ENCODE data around the gene BICRA.
A peak's percentile ranks its signal among the peaks of the same experiment; 100 is the strongest.

BICRA gene

GRCh38 chr19:47601180-47601904, 7.6 kb upstream of the BICRA start:
- no peak for DNase-seq

DNA sequence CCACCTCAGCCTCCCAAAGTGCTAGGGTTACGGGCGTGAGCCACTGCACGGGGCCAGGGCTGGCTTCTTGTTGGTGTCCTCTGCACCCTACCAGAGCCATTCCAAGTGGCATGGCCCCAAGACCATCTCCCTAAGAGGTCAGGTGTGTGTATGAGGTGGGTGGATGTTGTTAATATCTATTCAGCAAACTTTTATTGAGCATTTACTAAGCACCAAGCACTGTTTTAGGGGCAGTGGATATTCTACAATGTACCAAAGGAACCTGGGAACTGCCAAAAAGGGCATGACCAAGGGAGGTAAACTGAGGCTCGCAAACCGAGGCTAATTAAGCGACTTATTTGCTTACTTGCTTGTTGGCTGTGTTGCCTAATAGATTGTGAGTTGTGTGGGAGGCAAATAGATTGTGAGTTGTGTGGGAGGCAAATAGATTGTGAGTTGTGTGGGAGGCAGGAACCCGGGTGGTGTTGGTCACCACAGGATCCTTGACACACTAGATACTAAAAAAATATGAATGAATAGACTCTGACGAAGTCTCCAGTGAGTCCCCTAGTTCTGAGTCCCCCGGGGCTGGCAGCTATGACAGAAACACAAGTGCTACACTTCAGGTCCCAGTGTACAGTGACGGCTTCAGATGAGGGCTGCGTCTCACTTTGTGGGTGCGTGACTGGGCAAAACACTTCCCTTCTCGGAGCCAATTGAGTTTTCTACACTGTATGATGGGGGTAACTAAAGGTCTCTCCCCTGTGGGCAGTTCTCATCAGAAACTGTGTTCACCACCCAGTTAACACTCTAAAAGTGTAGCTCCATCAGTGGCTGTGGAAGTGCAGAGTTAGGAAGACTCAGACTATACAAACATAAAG, 5.0 kb upstream of the BICRA start:
- no peak for DNase-seq

- no peak for DNase-seq
Observed at GRCh38 chr19:47607564-47608073, 1.3 kb upstream of the BICRA start.

- peak; percentile 72 to 77 for DNase-seq
Observed at GRCh38 chr19:47608074-47608918, 638 bp upstream of the BICRA start.

GRCh38 chr19:47609906-47610894, 1.3 kb downstream of the BICRA start:
- DNase-seq: peak; percentile 13 to 52

- no peak for DNase-seq
Observed at GRCh38 chr19:47610902-47611301, 2.0 kb downstream of the BICRA start.

GRCh38 chr19:47613165-47614020, 4.5 kb downstream of the BICRA start:
- no peak for DNase-seq

DNA sequence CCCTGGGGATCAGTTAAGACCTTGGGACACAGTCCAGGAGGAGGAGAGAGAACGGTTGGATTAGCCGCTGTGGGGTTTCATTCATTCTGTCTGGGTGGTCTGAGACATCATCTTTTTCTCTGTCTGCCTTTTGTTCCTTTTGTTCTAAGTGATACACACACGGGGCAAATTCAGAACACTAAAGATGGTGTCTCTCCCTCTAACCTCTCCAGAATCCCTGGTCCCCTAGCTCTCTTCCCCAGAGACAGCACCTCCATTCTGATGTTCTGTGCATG, 5.0 kb downstream of the BICRA start:
- no peak for DNase-seq

DNA sequence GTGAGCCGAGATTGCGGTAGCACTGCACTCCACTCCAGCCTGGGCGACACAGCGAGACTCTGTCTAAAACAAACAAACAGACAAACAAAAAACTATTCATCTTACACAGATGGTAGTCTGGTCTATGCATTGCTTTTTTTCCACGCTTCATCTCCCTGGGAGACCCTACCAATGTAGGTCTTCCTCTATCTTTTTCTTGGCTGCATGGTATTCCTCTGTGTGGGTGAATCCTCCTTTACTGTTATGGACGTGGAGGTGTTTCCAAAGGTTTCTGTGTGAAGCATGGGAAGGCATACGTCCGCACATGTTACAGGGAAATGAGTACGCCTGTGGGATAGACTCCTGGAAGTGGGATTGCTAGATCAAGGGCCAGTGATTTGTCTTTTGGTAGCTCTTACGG, 5.6 kb downstream of the BICRA start:
- DNase-seq: no peak

DNA sequence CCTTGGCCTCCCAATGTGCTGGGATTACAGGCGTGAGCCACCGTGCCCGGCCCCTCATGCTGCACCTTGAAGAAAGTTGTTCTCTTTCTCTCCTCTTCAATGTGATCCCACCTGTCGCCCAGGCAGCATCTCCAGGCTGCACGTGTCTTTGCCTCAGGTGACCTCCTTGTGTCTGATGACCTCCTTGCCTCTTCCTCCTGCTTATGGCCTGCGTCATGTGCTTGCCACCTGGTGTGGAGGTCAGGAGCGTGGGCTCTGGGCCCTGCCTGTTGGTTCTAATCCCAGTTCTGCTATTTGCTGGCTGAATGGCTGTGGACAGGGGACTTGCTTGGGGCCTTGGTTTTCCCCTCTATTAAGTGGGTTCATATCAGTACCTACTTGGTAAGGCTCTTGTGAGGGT, 6.3 kb downstream of the BICRA start:
- no peak for DNase-seq

- DNase-seq: no peak
Observed at GRCh38 chr19:47615714-47616113, 6.8 kb downstream of the BICRA start.

DNA sequence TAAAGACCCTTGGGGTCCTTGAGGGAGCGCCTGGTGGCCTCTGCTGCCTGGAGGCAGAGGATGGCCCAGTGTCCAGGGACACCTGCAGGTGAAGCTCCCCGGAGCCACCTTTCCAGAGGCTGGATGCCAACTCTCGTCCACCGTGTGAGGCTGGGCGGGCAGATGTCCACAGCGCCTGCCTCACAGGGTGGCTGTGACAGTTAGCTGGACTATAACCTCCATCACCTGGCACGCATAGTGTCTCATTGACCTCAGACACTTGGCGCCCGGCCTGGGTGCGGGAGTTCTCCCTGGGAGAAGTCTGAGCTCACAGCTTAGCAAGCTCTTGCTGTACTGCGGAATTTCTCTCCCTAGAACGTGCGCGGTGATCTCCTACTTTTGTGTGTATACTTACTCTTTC, 9.8 kb downstream of the BICRA start:
- DNase-seq: no peak

DNA sequence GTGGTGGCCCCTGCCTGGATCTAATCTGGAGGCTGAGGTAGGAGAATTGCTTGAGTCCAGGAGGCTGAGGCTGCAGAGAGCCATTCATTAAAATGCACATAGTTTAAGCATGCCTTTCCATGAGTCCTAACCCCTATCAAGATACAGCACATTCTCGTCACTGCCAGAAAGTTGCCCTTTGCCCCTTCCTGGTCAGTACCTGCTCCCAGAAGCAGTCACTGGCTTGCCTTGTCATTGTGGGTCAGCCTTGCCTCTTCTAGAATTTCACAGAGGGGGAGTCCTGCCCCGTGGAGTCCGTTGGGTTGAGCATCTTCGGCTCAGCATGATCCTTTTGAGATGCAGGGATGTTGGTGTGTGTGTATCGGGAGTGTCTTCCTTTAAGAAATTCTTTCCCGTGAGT, 10.8 kb downstream of the BICRA start:
- no peak for DNase-seq

DNA sequence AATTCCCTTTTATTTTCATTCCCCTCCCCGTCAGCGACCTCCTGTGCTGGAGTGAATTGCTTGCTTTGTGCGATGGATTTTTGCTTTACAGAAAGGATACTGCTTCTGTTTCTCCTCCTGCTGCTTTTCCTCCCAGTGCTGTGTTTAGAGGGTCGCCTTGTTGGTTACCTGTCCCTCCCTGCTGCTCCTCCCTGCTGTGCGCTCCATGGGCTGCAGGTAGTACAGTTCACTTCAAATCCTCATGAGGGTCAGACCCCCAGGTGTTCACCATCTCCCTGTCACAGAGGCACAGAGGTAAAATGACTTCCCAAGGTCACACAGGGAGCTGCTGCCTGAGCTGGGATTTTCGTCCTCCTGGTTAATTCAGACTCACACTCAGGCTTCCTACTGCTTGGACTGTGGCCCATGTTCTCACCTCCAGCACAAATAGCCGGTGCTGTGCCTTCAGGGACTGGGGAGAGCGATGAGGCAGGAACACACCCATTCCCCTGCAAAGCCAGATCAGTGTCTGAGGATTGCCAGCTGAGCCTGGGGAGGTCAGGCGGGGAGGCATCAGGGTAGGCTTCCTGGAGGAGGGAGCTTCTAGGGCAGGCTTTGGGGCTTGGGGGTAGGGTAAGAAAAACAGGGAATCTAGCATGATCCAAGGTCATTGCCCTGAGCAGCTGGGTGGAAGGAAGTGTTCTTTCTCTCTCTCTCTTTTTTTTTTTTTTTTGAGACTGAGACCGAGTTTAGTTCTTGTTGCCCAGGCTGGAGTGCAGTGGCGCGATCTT, 14.4 kb downstream of the BICRA start:
- DNase-seq: no peak

DNA sequence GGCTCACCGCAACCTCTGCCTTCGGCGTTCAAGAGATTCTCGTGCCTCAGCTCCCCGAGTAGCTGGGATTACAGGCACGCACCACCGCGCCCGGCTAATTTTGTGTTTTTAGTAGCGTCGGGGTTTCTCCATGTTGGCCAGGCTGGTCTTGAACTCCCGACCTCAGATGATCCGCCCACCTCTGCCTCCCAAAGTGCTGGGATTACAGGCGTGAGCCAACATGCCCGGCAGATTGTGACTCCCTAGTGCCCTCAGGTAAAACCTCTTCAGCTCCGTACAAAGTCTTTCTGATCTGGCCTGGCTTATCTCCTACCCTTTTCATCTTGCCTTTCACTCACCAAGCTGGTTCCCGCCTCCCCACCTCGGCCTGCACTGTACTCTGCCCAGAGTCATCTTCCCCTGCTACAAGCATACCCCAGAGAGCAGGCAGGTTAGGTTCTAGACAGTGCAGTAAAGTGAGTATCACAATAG, 15.0 kb downstream of the BICRA start:
- DNase-seq: no peak

GRCh38 chr19:47625650-47626049, 16.7 kb downstream of the BICRA start:
- no peak for DNase-seq

DNA sequence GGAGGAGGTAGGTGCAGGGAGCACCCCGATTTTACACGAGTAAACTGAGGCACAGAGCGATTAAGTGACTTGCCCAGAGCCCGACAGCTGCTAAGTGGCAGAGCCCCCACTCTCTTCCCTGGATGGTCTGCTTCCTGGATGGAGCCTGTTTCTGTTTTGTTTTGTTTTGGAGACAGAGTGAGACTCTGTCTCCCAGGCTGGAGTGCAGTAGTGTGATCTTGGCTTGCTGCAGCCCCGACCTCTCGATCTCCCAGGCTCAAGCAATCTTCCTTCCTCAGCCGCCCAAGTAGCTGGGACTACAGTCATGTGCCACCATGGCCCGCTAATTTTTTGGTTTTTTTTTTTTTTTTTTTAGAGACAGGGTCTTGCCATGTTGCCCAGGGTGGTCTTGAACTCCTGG, 17.3 kb downstream of the BICRA start:
- no peak for DNase-seq

DNA sequence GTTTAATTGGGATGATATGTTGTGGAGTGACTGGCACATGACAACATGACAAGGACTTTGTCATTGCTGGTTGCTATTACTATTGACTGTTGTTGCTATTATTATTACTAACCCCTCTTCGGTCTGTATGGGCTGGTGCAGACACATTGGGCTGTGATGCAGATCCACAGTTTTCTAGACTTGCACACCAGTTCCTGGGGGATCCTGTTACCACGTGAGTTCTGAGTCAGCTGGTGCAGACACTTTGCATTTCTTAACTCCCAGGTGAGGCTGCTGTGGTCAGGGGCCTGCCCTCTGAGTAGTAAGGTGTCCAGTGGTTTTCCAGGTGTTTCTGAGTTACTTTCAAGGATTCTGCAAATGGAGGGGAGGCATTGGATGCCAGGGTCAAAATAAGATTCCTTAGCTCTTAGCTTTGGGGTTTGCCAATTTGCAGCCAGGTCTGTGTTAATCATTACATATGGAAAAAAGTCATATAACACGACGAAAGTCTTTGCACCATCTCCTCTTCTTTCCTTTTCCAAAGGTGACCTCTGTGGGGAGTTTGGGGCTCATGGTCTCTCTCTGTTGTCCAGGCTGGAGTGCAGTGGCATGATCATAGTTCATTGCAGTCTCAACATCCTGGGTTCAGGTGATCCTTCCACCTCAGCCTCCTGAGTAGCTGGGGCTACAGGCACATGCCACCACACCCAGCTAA, 19.3 kb downstream of the BICRA start:
- DNase-seq: no peak

DNA sequence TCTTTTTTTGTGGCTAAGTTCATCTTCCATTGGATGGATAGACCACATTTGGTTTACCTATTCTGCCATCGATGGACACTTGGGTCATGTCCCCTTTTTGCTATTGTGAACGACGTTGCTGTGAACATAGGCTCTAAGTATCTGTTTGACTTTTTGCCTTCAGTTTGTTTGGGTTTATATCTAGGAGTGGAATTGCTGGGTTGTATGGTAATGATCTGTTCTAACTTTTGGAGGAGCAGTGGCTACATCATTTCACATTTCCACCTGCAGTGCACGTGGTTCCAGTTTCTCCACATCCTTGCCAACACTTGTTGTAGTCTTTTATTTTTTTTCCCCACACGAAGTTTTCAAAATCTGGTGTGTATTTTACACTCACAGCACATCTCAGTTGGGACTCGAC, 21.7 kb downstream of the BICRA start:
- DNase-seq: no peak

Measured in bone marrow (tissue), 2 donors.